HG03159 (cell line): ENCODE results near the gene PITX1.
A peak's percentile ranks its signal among the peaks of the same experiment; 100 is the strongest.

Source experiments
- ATAC-seq: cut with Tn5 transposase; IDR thresholded peaks from one replicate; pipeline ENCODE4 v1.9.1; 2021; ENCODE audit warnings: mild to moderate bottlenecking, moderate library complexity; ENCODE audit not compliant: unreplicated experiment

The PITX1 gene

DNA sequence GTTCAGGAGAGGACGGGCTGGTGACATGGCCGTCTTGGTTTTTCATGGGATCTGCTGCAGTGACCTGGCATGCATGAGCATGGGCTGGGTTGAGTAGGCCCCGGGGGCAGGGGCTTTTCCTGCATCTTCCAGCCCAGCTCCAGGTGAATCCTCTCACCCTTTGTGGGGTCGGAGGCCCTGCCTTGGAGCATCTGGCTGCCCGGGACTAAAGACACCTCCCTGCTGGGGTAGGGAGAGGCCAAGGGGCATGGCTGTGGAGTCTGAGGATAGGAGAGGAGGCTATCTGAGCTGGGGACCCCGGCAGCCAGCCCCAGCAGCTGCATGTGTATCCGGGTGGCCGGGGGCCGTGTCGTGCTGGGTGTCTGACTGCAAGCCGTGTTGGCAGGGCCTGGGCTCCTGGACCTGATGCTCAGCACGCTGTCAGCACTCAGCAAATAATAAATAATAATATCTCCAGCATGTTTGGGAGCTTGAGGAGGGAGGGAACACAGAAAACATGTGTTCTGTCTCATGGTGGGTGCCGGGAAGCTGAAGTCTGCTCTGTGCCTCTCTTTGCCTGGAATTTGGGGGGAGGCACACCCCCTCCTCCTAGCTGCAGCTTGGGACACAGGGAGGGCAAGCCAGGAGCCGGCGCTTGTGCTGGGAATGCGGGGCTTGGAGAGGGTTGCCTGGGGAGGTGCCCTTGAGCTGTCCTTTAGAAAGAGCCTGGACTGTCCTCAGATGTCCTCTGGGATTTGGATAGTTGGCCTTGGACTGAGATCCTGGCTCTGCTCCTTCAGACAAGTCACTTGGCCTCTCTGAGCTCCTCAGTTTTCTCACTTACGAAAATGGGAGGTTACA is 28.4 kb upstream of the PITX1 start:
- ATAC-seq: no peak

DNA sequence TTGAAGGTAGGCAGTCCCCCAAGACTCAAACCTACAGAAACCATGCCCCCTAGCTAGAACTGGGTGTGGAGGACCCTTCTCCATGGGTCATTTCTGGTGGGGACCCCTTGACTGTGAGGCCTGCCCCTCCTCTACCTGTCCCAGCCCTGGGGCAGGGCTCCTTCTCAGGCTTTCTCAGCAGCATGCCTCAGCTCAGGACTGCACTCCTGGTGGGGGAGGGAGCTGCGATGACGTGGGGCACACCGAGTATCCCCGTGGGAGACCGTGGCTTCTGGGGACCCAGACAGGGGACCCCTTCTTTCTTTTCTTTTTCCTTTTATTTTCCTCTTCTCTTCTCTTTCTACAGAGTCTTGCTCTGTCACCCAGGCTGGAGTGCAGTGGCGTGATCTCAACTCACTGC is 27.0 kb upstream of the PITX1 start:
- ATAC-seq: no peak

DNA sequence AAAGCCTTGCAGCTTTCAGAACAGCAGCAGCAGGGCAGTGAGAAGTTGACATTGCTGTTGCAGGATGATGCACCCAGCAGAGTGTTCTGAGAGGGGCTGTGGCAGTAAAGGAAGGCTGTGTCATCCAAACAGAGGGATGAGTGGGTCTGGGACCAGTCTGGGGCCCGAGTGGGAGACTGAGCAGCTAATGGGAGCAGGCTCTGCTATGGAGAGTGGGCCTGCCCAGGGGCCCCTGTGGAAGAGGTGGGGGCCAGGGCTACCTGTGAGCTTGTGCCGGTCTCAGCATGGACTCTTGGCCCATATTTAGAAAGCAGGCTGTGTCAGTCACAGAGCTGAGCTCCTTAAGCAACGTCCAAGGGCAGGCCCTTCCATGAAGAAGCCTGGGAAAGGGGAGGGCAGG is 26.0 kb upstream of the PITX1 start:
- ATAC-seq: no peak

DNA sequence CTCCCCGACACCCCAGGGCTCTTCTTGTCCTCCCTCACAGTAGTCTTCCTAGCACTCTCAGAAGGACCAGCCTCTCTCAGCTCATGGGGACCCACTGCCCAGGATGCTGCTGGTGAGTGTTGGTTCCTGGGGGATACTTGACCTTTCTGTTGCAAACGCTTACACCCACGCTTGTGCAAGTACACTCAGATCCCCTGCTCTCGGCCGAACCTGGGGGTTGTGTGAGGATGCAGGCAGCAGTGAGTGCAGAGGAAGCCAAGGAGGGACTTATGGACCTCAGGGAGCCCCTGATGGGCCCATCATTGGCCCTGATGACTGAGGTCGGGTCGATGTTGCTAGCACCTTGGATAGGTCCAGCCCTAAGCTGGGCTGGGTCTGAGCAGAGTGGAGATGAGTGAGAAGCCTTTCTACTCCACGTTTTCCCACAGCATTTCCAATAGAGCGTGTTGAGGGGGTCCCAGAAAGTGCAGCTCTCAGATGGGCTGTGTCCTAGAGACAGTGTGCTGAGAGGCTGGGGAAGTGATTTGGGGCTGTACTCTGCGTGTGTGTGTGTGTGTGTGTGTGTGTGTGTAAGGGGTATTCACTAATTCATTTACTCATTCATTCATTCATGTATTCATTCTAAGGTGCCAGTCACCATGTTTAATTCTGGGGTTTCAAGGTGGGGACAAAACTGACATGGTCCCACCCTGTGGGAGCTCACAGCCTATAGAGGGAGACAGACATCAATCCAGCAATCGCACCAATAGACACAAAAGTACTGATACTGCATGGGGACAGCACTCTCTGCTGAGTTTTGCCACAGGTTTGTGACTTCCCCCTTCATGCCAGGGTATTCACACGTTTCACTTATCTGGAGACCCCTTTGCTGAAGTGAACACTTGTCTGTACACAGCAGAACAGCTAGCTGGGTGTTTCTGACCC is 25.2 kb upstream of the PITX1 start:
- ATAC-seq: no peak

DNA sequence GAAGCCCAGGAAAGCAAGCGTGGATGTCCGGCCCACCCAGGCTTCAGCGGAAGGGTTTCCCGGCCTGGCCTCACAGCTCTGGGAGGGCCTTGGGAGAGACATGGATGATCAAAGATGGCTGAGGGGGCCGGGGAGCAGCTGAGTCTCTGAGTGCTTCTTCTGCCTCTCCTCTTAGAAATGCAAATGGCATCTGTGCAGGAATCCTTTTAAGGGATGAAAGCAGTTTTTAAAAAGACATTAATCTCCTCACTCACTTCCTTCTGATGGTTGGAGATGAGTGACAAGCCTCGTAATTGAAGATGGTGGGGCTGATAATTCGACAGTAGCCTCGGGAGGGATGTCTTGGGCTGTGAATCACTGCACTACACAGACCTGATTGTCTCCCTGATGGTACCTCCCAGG is 24.3 kb upstream of the PITX1 start:
- ATAC-seq: no peak

DNA sequence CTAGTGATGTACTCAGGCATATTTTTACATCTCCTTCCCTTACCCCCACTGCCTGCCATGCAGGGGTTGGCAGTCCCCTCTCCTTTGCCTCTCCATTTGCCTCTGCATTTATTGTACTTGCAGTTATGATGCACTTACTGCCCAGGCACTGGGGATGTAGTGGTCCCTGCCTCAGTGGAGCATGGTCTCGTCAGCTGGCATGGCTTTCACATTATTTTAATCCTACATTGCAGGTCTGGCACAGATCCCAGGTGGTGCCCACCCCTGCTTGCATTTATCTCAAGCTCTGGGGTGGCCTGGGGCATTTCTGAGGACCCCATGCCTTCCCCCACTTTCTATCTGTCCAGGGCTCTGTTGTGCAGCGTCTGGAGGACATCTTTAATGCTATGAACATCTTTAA is 23.2 kb upstream of the PITX1 start:
- no peak for ATAC-seq

DNA sequence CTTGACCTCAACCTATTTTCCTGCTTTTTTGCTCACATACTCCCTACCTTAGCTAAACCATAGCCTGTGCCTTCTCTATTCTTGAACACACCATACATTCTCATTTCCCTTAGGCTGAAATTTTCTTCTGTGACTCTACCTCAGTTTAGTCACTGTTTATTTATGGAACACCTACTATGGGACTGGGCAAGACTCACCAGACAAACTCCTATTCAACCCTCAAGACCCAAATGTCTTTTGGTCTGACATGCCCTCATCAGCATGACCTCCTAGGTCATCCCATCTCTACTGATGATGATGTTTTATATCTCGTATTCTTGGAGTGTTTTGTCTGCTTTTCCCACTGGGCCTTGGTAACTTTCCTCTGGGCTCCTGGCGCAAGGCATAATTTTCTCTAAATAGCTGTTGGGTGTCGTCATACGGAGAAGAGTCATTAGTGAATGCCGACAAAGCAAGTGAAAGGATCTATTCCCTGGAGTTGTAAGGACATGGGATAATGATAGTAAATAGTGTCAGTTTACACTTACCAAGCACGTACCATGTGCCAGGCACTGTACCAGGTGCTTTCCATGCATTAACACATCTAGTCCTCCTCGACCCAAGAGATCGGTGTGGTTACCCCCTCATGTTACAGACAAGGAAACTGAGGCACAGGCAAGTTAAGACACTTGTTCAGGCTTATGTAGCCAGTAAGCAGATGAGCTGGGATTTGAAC is 22.4 kb upstream of the PITX1 start:
- no peak for ATAC-seq

DNA sequence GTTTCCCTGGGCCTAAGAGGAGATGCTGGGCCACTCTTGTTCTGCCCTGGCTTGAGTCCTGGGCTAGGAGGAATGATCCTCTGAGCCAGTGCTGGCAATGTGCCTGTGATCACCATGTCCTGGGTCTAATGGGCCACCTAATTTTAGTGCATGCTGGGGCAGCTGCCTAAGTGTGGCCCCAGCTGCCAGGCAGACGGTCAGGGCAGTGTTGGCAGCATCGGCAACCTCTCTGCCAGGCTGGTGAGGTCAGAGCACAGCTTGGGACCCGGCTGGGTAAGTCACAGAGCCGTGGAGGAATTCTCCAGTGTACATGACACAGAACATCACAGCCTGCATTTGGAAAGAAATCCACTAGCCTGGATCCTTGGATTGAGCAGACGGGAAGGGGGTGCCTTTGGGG is 21.4 kb upstream of the PITX1 start:
- no peak for ATAC-seq

DNA sequence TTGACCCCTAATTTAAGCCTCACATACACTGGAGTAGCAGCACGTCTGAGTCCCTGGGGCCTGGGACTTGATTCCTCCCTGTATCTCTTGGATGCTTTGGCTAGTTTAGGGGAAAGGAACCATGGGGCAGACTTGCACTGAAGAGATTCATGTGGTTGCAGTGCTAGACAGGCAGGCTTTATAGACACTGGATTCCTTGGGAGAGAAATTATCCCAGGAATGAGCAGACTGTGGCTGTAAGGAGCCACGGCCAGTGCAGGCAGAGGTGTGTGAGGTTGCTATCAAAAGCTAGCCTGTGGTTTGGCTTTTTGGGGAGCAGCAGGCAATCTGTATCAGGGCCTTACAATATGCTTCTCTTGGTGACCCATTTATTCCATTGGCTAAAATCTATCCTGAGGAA is 20.5 kb upstream of the PITX1 start:
- ATAC-seq: no peak

DNA sequence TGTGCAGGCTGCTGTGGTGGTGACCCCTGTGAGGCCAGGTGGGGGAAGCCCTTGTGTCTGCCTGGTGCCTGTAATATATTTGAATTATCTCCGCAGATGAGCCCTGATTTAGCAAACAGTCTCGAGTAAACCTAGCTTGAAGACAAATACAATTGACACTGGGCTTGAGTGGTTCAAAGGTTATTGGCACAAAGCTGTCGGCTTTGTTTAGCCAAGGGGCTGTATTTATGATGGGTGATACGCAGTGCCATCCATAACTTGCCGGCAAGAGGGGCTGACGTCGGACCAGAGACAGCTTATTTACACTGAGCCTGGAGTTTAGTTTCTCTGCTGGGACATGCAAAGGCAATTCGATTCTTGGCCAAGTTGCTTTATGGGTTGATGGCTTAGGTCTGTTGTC is 20.0 kb upstream of the PITX1 start:
- ATAC-seq: no peak

DNA sequence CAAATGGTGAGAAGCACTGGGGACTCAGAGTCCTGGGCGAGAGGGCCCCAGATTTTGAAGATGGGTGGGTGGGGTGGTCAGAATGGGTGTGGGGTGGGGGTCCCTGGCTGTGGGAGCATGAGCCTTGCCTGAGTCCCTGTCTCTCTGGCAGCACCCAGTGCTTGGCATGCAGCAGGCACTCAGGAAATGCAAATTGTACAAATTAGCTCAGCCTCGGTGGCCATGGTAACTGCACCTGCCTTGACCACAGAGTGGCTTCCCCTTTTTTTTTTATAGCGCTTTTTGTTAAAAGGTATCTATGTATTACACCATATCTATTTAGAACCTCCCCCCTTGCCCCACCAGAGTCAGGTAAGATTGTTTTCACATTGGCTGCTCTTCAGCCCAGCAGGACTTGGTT is 19.2 kb upstream of the PITX1 start:
- ATAC-seq: peak; percentile 94

DNA sequence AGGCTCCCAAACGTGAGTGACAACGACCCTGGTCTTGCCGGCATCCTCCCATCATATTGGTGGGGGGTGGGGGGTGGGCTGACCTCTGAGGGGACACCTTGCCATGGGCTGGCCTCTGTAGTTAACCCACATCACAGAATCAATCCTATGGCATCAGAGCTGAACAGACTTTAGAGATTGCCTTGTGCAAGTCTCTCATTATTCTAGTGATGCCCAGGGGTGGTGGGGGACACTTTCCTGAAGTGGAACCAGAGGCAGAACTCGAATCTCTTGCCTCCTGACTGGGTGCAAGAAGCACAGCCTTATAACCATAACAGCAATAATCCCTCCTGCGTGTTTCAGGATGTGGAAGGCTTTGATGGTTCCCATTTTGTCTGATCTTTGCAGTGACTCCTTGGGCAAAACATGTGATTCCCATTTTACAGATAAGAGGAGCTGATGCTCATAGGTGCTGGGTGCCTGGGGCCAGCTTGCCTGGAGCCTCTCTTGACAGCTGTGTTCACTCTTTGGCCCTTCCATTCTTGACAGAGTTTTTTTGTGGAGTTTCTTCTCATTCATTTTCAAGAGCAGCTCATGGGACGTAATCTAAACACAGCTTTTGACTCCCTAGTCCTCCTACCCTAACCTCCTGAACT is 18.6 kb upstream of the PITX1 start:
- no peak for ATAC-seq

DNA sequence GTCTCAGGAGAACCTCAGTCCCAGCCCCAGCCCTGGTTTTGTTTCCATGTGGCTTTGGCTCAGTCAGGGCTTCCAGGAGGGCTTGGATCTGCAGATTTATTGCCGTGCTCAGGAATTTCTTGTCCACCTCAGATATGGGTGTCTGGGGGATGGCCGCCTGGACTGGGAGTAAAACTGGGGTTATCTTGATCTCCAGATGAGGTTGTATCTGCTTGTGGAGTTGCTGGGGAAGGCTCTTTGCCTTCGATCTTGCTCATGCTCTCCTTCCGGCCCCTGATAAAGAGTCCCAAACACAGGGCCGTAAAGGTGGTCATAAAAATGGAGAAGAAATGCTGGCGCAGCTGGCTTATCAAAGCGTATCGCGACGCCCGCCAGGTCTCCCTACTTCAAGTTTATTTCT is 17.8 kb upstream of the PITX1 start:
- ATAC-seq: no peak

DNA sequence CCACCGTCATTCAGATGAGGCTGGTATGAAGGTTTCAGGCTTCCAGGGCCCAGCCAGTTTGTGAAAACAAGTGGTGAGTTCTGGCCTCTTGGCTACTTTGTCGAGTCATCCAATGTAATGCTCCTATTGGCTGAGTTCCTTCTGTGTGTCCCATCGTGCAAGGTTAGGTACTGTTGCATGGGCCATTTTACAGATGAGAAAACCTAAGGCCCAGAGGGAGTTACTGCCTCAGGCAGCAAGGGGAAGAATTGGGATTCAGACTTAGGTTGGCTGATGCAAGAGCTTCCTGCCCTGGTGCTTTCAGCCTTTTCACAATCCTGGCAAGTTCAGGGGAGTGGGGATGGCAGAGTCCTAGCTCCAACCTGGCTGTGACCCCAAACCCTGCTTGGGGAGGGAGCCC is 17.4 kb upstream of the PITX1 start:
- no peak for ATAC-seq

DNA sequence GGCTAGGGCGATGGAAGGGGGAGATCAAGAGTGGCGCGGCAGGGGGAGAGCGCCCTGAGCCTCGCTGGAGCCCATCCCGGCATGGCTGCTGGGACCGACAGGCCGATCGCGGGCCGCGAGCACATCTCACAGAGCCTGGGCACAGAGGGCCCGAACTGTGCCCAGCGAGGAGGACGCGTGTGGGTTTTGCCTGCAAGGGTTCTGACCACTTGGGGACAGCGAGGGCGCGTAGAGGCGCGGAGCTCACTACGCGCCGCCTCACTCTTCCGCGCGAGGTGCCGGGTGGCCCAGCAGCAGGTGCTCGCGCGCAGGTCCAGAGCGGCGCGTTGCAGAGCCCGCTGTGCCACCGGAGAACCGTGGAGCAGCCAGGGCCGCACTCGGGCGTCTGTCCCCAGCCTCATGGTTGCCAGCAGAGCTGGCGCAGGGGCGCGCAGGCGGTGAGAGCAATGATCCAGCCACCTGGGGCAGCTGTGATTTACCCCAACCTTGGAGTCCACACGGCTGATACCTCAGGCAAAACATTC is 16.3 kb upstream of the PITX1 start:
- ATAC-seq: no peak

DNA sequence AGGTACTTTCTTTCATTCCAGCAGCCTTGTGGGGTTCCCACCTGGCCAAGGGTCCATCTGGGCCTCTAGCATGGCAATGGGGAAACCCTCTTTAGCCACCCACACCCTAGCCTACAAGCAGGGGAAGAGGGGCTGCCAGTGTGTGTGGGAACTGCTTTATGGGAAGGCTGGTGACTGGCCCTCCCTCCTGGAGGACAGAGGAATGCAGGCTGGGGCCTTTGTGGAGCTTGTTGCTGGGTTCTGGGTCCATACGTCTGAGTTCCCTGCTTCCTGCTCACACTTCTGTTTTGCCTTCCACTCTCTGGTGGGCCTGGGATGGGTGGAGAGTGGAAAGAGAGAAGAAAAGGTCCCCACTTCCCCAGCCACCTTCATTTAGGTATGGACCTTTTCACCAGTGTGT is 14.9 kb upstream of the PITX1 start:
- ATAC-seq: no peak

DNA sequence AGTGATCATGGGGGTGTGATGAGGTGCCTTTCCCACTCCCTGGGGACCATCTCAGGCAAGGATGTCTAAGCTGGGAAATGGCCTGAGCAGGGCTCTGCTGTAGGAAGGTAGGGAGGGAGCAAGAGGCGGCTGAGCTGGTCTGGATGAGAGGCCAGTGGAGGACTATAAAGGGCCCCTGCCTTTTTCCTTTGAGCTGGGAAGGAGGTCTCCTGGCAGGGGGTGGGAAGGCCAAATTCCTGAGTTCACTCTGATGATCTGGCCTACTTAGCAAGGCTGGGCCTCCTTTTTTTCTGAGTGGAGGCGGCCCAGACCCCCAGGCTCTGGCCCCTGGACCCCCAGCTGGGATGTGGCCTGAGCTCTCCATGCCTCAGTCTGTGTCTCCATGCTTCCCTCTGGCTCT is 14.3 kb upstream of the PITX1 start:
- ATAC-seq: no peak

DNA sequence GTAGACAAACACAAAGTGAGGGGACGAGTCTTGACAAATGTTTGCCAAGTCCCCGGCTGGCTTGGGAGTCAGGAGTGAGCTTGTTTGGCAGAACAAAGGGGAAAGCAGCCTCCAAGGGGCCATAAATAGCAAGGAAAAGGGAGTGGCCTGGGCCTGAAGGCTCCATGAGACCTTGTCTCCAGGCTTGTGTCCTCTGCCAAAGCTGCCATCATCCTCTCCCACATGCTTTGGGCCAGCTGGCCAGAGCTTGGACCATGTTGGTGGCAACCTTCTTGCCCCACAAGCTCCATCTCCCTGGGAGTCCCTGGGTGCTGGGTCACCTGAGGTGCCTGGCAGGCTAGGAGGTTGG is 13.3 kb upstream of the PITX1 start:
- ATAC-seq: no peak

DNA sequence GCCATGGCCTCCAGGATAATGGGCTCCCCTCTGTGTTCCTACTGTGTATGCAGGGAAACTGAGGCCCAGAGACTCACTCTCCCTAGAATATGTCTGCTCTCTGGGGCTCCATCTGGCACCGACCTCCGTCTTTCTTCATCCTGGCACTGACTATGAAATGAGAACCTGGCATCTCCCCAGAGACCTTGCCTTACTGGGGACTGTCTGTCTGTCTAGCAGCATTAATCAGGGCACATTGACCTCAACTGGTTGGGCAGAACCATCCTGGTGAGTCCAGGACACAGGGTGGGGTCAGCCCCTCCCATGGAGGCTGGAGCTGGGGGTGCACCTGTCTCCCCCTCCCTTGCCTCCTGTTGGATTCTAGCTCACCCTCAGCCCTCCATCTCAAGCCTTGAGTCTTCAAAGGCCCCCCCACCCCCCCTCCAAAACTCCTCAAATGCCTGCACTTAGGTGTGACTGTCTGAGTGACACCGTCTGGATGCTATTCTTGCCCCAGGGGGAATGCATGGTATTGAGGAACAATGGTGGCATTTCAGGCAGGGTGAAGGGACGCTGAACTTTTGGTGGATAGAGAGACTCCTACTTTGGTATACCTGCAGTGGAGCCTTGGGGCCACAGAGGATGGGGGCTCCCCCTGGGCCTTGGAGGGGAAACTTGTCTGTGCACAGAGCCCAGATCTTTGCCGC is 12.8 kb upstream of the PITX1 start:
- ATAC-seq: no peak

DNA sequence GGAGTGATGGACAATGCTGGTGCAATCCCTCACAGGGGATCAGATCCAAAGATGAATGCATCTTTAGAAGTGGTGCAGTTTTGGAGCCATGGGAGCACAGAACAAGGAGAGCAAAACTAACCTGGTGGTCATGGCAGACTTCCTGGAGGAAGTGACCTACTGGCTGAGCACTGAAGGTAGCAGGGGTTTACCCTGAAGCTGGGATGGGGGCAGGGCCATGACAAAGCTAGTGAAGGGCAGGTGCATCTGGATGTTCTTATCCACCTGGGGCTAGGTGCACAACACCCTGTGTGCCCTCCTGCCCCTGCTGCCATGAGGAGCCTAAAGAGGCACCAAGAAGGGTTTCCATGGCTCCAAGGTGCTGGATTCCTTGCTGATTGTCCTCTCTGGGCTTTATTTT is 11.5 kb upstream of the PITX1 start:
- ATAC-seq: no peak
